GM23338 (cell line): ENCODE data around the gene RSPH3.

Experiments
- EZH2 ChIP-seq: fragments of 200-600 bp; sonication (generic); IDR thresholded peaks from one replicate; pipeline ENCODE4 v1.8.0; 2017; ENCODE audit warnings: antibody characterized with exemption, mild to moderate bottlenecking, low read depth; ENCODE audit not compliant: unreplicated experiment
- EZH2phosphoT487 ChIP-seq: fragments of 200-600 bp; sonication (generic); IDR thresholded peaks from one replicate; pipeline ENCODE4 v1.8.1; 2018; ENCODE audit warnings: antibody characterized with exemption; ENCODE audit not compliant: unreplicated experiment
- ZNF114 ChIP-seq: fragments of 250-450 bp; sonication (Bioruptor Pico); IDR thresholded peaks from 2 replicates; pipeline ENCODE4 v1.5.0; 2020; ENCODE audit warnings: mild to moderate bottlenecking, moderate library complexity
- TF ChIP-seq, protein P1 (sequence below): IDR thresholded peaks from one replicate; pipeline ENCODE4 v1.6.1; 2018; ENCODE audit warnings: antibody characterized with exemption; ENCODE audit not compliant: unreplicated experiment
- TF ChIP-seq, protein P2 (sequence below), 2 experiments: fragments of 200-600 bp in 1 of 2; sonication (generic) in 1 of 2; conservative IDR thresholded peaks; 2 replicates each; pipeline versions ENCODE4 v1.5.1 to v1.6.1; 2016 to 2017; ENCODE audit warnings: antibody characterized with exemption in 2 of 2, low read depth in 2 of 2, mild to moderate bottlenecking in 2 of 2, moderate library complexity in 1 of 2

DNA sequence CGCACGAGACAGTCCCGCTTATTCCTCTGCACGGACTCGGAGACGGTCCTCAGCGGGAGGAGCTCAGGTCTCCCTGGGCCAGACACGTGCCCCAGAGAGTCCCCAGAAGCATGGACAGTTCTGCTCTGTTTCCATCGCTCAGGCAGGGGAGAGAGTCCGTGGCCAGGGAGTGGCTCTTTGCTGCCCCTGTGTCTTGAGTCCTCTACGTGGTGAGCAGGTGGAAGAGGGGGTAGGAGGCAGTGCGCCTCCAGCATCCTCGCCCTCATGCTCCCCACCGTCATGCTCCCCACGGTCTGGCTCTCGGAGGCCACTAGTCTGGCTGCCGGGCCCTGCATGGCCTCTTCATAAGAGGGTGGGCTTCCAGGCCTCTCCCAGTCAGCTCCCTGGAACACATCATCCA is 35.9 kb upstream of the RSPH3 start:
- TF ChIP-seq, protein P1, sequence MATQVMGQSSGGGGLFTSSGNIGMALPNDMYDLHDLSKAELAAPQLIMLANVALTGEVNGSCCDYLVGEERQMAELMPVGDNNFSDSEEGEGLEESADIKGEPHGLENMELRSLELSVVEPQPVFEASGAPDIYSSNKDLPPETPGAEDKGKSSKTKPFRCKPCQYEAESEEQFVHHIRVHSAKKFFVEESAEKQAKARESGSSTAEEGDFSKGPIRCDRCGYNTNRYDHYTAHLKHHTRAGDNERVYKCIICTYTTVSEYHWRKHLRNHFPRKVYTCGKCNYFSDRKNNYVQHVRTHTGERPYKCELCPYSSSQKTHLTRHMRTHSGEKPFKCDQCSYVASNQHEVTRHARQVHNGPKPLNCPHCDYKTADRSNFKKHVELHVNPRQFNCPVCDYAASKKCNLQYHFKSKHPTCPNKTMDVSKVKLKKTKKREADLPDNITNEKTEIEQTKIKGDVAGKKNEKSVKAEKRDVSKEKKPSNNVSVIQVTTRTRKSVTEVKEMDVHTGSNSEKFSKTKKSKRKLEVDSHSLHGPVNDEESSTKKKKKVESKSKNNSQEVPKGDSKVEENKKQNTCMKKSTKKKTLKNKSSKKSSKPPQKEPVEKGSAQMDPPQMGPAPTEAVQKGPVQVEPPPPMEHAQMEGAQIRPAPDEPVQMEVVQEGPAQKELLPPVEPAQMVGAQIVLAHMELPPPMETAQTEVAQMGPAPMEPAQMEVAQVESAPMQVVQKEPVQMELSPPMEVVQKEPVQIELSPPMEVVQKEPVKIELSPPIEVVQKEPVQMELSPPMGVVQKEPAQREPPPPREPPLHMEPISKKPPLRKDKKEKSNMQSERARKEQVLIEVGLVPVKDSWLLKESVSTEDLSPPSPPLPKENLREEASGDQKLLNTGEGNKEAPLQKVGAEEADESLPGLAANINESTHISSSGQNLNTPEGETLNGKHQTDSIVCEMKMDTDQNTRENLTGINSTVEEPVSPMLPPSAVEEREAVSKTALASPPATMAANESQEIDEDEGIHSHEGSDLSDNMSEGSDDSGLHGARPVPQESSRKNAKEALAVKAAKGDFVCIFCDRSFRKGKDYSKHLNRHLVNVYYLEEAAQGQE, result no peak
- TF ChIP-seq EZH2 (no peak), ZNF114 (no peak), EZH2phosphoT487 (no peak)
- TF ChIP-seq, protein P2, sequence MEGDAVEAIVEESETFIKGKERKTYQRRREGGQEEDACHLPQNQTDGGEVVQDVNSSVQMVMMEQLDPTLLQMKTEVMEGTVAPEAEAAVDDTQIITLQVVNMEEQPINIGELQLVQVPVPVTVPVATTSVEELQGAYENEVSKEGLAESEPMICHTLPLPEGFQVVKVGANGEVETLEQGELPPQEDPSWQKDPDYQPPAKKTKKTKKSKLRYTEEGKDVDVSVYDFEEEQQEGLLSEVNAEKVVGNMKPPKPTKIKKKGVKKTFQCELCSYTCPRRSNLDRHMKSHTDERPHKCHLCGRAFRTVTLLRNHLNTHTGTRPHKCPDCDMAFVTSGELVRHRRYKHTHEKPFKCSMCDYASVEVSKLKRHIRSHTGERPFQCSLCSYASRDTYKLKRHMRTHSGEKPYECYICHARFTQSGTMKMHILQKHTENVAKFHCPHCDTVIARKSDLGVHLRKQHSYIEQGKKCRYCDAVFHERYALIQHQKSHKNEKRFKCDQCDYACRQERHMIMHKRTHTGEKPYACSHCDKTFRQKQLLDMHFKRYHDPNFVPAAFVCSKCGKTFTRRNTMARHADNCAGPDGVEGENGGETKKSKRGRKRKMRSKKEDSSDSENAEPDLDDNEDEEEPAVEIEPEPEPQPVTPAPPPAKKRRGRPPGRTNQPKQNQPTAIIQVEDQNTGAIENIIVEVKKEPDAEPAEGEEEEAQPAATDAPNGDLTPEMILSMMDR (conservative IDR thresholded peaks at IDR 0.05; ENCODE audit: low read depth in 2 of 2), result no peak
